ENCODE data around the gene TRIM41.

TRIM41 gene

GRCh38 chr5:181222630-181223057 is 437 bp upstream of the TRIM41 start:
- TF ChIP-seq REST (IDR thresholded peaks at IDR 0.05; ENCODE audit: low read depth): no peak

GRCh38 chr5:181223729-181224389 is 778 bp downstream of the TRIM41 start:
- no peak for TF ChIP-seq USF1 (IDR thresholded peaks at IDR 0.05)
- TF ChIP-seq NFIC (IDR thresholded peaks at IDR 0.05): no peak
- peak; percentile 82 for TF ChIP-seq YY1 (IDR thresholded peaks at IDR 0.05; ENCODE audit: low read depth)
- TF ChIP-seq EP300 (IDR thresholded peaks at IDR 0.05; ENCODE audit: borderline replicate concordance): no peak
- TF ChIP-seq CEBPB (IDR thresholded peaks at IDR 0.05): no peak
- peak; percentile 97 for TF ChIP-seq ZBTB7A (IDR thresholded peaks at IDR 0.05; ENCODE audit: low read depth)
- no peak for TF ChIP-seq TEAD4 (IDR thresholded peaks at IDR 0.05)
- TF ChIP-seq MAX (IDR thresholded peaks at IDR 0.05): no peak
- TF ChIP-seq CREB1 (IDR thresholded peaks at IDR 0.05; ENCODE audit: low read depth): no peak

- TF ChIP-seq EGR1 (IDR thresholded peaks at IDR 0.05): no peak
Measured at GRCh38 chr5:181224390-181225229, 1.5 kb downstream of the TRIM41 start.

- TF ChIP-seq FOXM1 (IDR thresholded peaks at IDR 0.05; ENCODE audit: borderline replicate concordance, low read depth): no peak
- no peak for TF ChIP-seq ZBTB7A (IDR thresholded peaks at IDR 0.05; ENCODE audit: low read depth)
- TF ChIP-seq NFIC (IDR thresholded peaks at IDR 0.05): no peak
- no peak for TF ChIP-seq EGR1 (IDR thresholded peaks at IDR 0.05)
- no peak for TF ChIP-seq YY1 (IDR thresholded peaks at IDR 0.05; ENCODE audit: low read depth)
- TF ChIP-seq CEBPB (IDR thresholded peaks at IDR 0.05): no peak
- no peak for TF ChIP-seq RAD21 (IDR thresholded peaks at IDR 0.05; ENCODE audit: low read depth)
- no peak for TF ChIP-seq CREB1 (IDR thresholded peaks at IDR 0.05; ENCODE audit: low read depth)
Measured at GRCh38 chr5:181229996-181230395, 6.9 kb downstream of the TRIM41 start.

GRCh38 chr5:181230551-181230950 is 7.5 kb downstream of the TRIM41 start:
- TF ChIP-seq YY1 (IDR thresholded peaks at IDR 0.05; ENCODE audit: low read depth) (no peak), TAF1 (IDR thresholded peaks at IDR 0.05; ENCODE audit: low read depth) (no peak), RAD21 (IDR thresholded peaks at IDR 0.05; ENCODE audit: low read depth) (no peak), EP300 (IDR thresholded peaks at IDR 0.05; ENCODE audit: borderline replicate concordance) (no peak), USF1 (IDR thresholded peaks at IDR 0.05) (no peak), TCF12 (IDR thresholded peaks at IDR 0.05; ENCODE audit: low read depth) (no peak), FOXM1 (IDR thresholded peaks at IDR 0.05; ENCODE audit: borderline replicate concordance, low read depth) (no peak), REST (IDR thresholded peaks at IDR 0.05; ENCODE audit: low read depth) (no peak), TEAD4 (IDR thresholded peaks at IDR 0.05) (no peak), NFIC (IDR thresholded peaks at IDR 0.05) (no peak), EGR1 (IDR thresholded peaks at IDR 0.05) (no peak), ZBTB7A (IDR thresholded peaks at IDR 0.05; ENCODE audit: low read depth) (no peak), MAX (IDR thresholded peaks at IDR 0.05) (no peak), CEBPB (IDR thresholded peaks at IDR 0.05) (no peak), CREB1 (IDR thresholded peaks at IDR 0.05; ENCODE audit: low read depth) (no peak)

GRCh38 chr5:181231432-181231831 is 8.4 kb downstream of the TRIM41 start:
- TF ChIP-seq FOXM1 (IDR thresholded peaks at IDR 0.05; ENCODE audit: borderline replicate concordance, low read depth) (no peak), TAF1 (IDR thresholded peaks at IDR 0.05; ENCODE audit: low read depth) (no peak), TCF12 (IDR thresholded peaks at IDR 0.05; ENCODE audit: low read depth) (no peak), MAX (IDR thresholded peaks at IDR 0.05) (no peak), RAD21 (IDR thresholded peaks at IDR 0.05; ENCODE audit: low read depth) (no peak), USF1 (IDR thresholded peaks at IDR 0.05) (no peak), TEAD4 (IDR thresholded peaks at IDR 0.05) (no peak), NFIC (IDR thresholded peaks at IDR 0.05) (no peak), EGR1 (IDR thresholded peaks at IDR 0.05) (no peak), EP300 (IDR thresholded peaks at IDR 0.05; ENCODE audit: borderline replicate concordance) (no peak), CEBPB (IDR thresholded peaks at IDR 0.05) (no peak), ZBTB7A (IDR thresholded peaks at IDR 0.05; ENCODE audit: low read depth) (no peak), CREB1 (IDR thresholded peaks at IDR 0.05; ENCODE audit: low read depth) (no peak), REST (IDR thresholded peaks at IDR 0.05; ENCODE audit: low read depth) (no peak), YY1 (IDR thresholded peaks at IDR 0.05; ENCODE audit: low read depth) (no peak)

Measured in Ishikawa (cell line).